ENCODE data around the gene AIFM2. TPM values are rescaled to one million over a fixed set of nuclear protein-coding genes. Genes with fewer than 3 reads are reported as not detected.

The AIFM2 gene
- total RNA-seq, 5 donors from 2014 or later (not counting 1 experiment from before 2014, with no cell fraction given), result 3.2 to 5.8 (median 5.1) TPM

DNA sequence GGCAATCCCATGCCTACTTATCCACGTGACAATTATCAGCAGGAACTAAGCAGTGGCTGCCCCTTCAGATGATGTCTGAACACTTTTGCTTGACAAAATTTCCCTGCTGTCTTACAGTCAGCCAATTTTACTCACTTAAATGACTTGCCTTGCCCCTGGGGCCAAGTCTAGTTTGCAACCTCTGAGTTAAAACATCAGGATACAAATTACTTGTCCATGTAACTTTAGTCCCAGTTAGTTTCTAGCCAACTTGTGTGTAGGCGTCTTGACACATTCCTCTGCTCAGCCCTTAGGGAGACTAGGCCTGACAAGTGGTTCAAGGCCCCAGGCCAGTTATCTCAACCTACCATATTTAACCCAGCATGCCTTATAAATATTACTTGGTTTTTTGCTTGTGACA, 25.5 kb upstream of the AIFM2 start:
- POLR2A ChIA-PET, result interaction anchor here in 1 of 2 donors (0.5 to 0.6 kb wide), 2 partner anchors 58 to 1113 kb away, joined by 3 to 7 read pairs; no protein-coding TSS in a partner anchor
- no peak overlapping the region for H3K4me3 Mint-ChIP-seq
- Histone ChIP-seq H3K4me3 (ENCODE audit: control insufficient read depth in 1 of 2, extremely low read depth in 1 of 2, low read length in 1 of 2) (no peak overlapping the region), H3K4me1 (ENCODE audit: control insufficient read depth in 1 of 2, extremely low read depth in 1 of 2, insufficient read depth in 2 of 2, low read length in 2 of 2) (peaks cover 10 to 15% of the 10 kb centered on the region in 2 experiments), H3K9me3 (no peaks in the 10 kb centered on the region), H3K36me3 (ENCODE audit: control insufficient read depth in 2 of 2, extremely low read depth in 1 of 2, insufficient read depth in 1 of 2, low read length in 1 of 2) (peaks cover 2 to 76% of the 10 kb centered on the region in 2 donors), H3K27ac (ENCODE audit: low read length) (no peak overlapping the region), H3K27me3 (replicated peaks in 1 of 2; ENCODE audit: control insufficient read depth in 2 of 2, extremely low read depth in 1 of 2, insufficient read depth in 2 of 2, low read length in 1 of 2) (no peaks in the 10 kb centered on the region)
- 94% methylated on average over 2 of the region's 2 CpGs for WGBS (ENCODE audit: insufficient coverage)
- CTCF ChIA-PET, result interaction anchor here in 1 of 2 donors (4.7 kb wide), 1 partner anchor 12 kb away, joined by 30 read pairs; the partner anchor contains the start of gene TYSND1
- DNase-seq, result no peak
- no peak for ATAC-seq (replicated peaks in 1 of 4)
- peaks cover 58% of the 10 kb centered on the region for H3K36me3 Mint-ChIP-seq
- no peaks in the 10 kb centered on the region for H3K27me3 Mint-ChIP-seq
- H3K27ac Mint-ChIP-seq, result no peak overlapping the region
- H3K9me3 Mint-ChIP-seq, result no peaks in the 10 kb centered on the region
- peaks cover 42 to 56% (median 44%) of the 10 kb centered on the region in 3 donors for H3K4me1 Mint-ChIP-seq

DNA sequence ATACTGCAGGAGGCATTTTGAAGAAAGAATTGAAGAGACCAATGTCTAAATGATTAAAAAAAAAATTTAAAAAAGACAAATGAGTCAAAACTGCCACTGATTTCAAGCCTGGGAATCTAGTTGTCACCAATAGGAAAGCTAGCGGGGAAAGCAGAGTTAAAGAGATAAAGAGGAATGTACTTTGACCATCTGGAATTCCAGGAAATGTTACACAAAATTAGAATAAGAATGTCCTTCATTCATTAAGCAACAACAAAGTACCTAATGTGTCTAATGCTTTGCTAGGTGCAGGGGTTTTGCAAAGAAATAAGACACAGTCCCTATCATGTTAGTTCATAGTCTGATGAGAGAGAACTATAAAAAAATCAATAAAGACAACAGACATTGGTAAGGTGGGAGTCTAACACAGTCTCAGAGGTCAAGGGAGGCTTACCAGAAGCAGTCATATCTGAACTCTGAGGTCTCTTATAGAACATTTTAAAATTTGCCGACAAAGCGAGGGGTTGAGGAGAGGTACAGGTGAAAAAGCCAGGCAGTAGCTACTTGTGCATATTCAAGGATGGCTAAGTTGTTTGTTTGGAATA, 22.7 kb upstream of the AIFM2 start:
- H3K9me3 Mint-ChIP-seq, result no peaks in the 10 kb centered on the region
- peaks cover 63% of the 10 kb centered on the region for H3K36me3 Mint-ChIP-seq
- ChIA-PET CTCF (interaction anchor here in 1 of 2 donors (0.6 to 4.7 kb wide), 3 partner anchors 10 to 42 kb away, joined by 3 to 30 read pairs (median 3); partner anchors contain the start of gene TYSND1), POLR2A (interaction anchor here in 1 of 2 donors (0.6 kb wide), 1 partner anchor 9 kb away, joined by 3 read pairs; the partner anchor contains the start of gene TYSND1)
- peak overlapping the region; percentile 27 to 59 for H3K27ac Mint-ChIP-seq
- peaks cover 19 to 30% (median 22%) of the 10 kb centered on the region in 3 donors for H3K4me1 Mint-ChIP-seq
- no peaks in the 10 kb centered on the region for H3K4me1 ChIP-seq (ENCODE audit: control insufficient read depth in 1 of 2, extremely low read depth in 1 of 2, insufficient read depth in 2 of 2, low read length in 2 of 2)
- no peak for ATAC-seq (replicated peaks in 1 of 4)
- no peak overlapping the region for H3K27ac ChIP-seq (ENCODE audit: low read length)
- no peak overlapping the region for H3K4me3 Mint-ChIP-seq
- H3K9me3 ChIP-seq, result no peaks in the 10 kb centered on the region
- no peaks in the 10 kb centered on the region for H3K27me3 ChIP-seq (replicated peaks in 1 of 2; ENCODE audit: control insufficient read depth in 2 of 2, extremely low read depth in 1 of 2, insufficient read depth in 2 of 2, low read length in 1 of 2)
- no peaks in the 10 kb centered on the region for H3K27me3 Mint-ChIP-seq
- peaks cover 2 to 90% of the 10 kb centered on the region in 2 donors for H3K36me3 ChIP-seq (ENCODE audit: control insufficient read depth in 2 of 2, extremely low read depth in 1 of 2, insufficient read depth in 1 of 2, low read length in 1 of 2)
- H3K4me3 ChIP-seq (ENCODE audit: control insufficient read depth in 1 of 2, extremely low read depth in 1 of 2, low read length in 1 of 2), result no peak overlapping the region
- no peak for DNase-seq
- no CpG with 5 or more reads among the region's 3 CpGs for WGBS (ENCODE audit: insufficient coverage)

DNA sequence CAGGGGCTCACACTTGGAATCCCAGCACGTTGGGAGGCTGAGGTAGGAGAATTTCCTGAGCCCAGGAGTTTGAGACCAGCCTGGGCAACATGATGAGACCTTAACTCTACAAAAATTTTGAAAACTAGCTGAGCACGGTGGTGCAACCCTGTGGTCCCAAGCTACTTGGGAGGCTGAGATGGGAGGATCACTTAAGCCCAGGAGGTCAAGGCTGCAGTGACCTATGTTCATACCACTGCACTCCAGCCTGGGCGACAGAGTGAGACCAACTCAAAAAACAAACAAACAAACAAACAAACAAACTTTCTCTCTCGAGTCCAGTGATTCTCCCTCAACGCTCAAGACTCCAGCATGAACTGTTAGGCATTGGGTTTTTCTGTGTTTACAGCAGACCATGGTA, 15.9 kb upstream of the AIFM2 start:
- peaks cover 0 to 48% of the 10 kb centered on the region in 2 donors for H3K36me3 ChIP-seq (ENCODE audit: control insufficient read depth in 2 of 2, extremely low read depth in 1 of 2, insufficient read depth in 1 of 2, low read length in 1 of 2)
- Mint-ChIP-seq H3K4me1 (peaks cover 26 to 32% (median 27%) of the 10 kb centered on the region in 3 donors), H3K27me3 (no peaks in the 10 kb centered on the region), H3K36me3 (peaks cover 34% of the 10 kb centered on the region), H3K4me3 (no peak overlapping the region), H3K9me3 (no peaks in the 10 kb centered on the region), H3K27ac (peak overlapping the region in 1 of 2 donors; percentile 31)
- DNase-seq (no peak), ATAC-seq (replicated peaks in 1 of 4) (no peak)
- H3K27me3 ChIP-seq (replicated peaks in 1 of 2; ENCODE audit: control insufficient read depth in 2 of 2, extremely low read depth in 1 of 2, insufficient read depth in 2 of 2, low read length in 1 of 2), result no peaks in the 10 kb centered on the region
- 90% methylated on average over 2 of the region's 5 CpGs for WGBS (ENCODE audit: insufficient coverage)
- no peaks in the 10 kb centered on the region for H3K9me3 ChIP-seq
- POLR2A ChIA-PET, result no interaction called here
- no peak overlapping the region for H3K4me3 ChIP-seq (ENCODE audit: control insufficient read depth in 1 of 2, extremely low read depth in 1 of 2, low read length in 1 of 2)
- no peak overlapping the region for H3K27ac ChIP-seq (ENCODE audit: low read length)
- CTCF ChIA-PET, result interaction anchor here in 1 of 2 donors (0.5 kb wide), 1 partner anchor 16 kb away, joined by 6 read pairs; no protein-coding TSS in a partner anchor
- H3K4me1 ChIP-seq (ENCODE audit: control insufficient read depth in 1 of 2, extremely low read depth in 1 of 2, insufficient read depth in 2 of 2, low read length in 2 of 2), result peaks cover 7 to 26% of the 10 kb centered on the region in 2 experiments

DNA sequence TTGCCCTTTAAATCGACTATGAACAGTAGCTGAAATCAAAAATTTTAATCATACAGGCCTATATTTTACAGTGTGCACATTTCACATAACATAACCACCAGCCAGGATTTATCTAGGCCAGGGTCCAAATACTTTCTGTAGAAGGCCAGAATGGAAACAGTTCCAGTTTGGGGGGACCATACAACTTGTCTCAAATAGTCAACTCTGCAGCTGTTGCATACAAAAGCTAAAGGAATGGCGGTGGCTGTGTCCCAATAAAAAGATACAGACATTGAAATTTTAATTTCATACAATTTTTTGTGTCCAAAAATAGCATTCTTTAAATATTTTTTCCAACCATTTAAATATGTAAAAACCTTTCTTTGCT, 14.6 kb upstream of the AIFM2 start:
- ChIA-PET CTCF (interaction anchor here (0.9 to 3.5 kb wide), 18 partner anchors 10 to 257 kb away, joined by 3 to 104 read pairs (median 12); partner anchors contain the start of genes EIF4EBP2 (in 1 of the 2) and SAR1A (in 1 of the 2)), POLR2A (interaction anchor here (0.5 to 1.9 kb wide), 4 partner anchors 16 to 256 kb away, joined by 3 to 27 read pairs (median 4); partner anchors contain the start of genes EIF4EBP2 (in 1 of the 2) and SAR1A (in 1 of the 2))
- WGBS (ENCODE audit: insufficient coverage), result 100% methylated on average over 1 of the region's 2 CpGs
- Histone ChIP-seq H3K27ac (ENCODE audit: low read length) (peak overlapping the region; percentile 69), H3K36me3 (ENCODE audit: control insufficient read depth in 2 of 2, extremely low read depth in 1 of 2, insufficient read depth in 1 of 2, low read length in 1 of 2) (peaks cover 0 to 35% of the 10 kb centered on the region in 2 donors), H3K27me3 (replicated peaks in 1 of 2; ENCODE audit: control insufficient read depth in 2 of 2, extremely low read depth in 1 of 2, insufficient read depth in 2 of 2, low read length in 1 of 2) (no peaks in the 10 kb centered on the region), H3K4me1 (ENCODE audit: control insufficient read depth in 1 of 2, extremely low read depth in 1 of 2, insufficient read depth in 2 of 2, low read length in 2 of 2) (peaks cover 7 to 34% of the 10 kb centered on the region in 2 experiments), H3K4me3 (ENCODE audit: control insufficient read depth in 1 of 2, extremely low read depth in 1 of 2, low read length in 1 of 2) (no peak overlapping the region), H3K9me3 (no peaks in the 10 kb centered on the region)
- DNase-seq (no peak), ATAC-seq (replicated peaks in 1 of 4) (no peak)
- Mint-ChIP-seq H3K9me3 (no peaks in the 10 kb centered on the region), H3K36me3 (peaks cover 21% of the 10 kb centered on the region), H3K4me3 (peak overlapping the region; percentile 89 to 92 (median 91)), H3K27me3 (no peaks in the 10 kb centered on the region), H3K27ac (peak overlapping the region; percentile 90 to 92), H3K4me1 (peaks cover 36 to 41% (median 37%) of the 10 kb centered on the region in 3 donors)

DNA sequence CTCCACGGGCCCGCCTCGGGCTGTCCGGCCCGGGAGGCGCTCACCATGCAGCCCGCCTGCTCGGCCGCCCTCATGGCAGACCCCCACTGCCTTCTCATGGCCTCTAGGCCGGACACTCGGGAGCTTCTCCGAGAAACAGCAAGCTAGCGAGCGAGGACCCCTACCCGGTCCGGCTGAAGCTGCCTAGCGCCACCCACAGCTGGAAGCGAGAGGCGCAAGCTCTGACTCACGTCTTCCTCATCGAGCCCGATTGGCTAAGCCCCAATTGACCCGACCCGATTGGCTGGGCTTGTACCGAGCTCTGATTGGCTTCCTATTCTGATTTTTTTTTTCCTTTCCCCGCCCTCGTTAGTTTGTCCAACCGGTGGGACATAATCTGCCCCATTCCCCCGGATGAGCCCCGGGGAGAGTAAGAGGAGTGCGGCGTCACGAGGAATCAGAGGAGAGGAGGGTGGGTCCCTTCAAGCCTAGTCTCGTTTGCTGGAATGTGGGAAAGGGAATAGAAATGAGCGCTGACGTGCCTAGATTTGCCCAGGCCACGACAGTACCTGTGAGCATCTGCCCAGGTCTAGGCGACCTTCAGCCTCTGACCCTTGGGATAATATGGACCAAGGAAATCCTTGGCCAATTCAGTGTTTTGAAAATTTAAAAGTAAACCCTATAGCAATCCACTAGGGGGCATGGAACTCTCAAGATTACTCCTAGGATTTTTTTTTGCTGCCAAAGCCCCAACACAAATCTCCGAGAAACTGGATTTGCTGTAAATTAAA, 14.0 kb upstream of the AIFM2 start, which contains the start of gene TYSND1:
Gene TYSND1 (minus strand): TSS at position 212 of the 770 bp plus-strand sequence. CDS start 114 bp downstream, at position 98.
- peaks cover 17% of the 10 kb centered on the region for H3K36me3 Mint-ChIP-seq
- Histone ChIP-seq H3K27ac (ENCODE audit: low read length) (peak within 1 kb of the TSS; percentile 70), H3K4me1 (ENCODE audit: control insufficient read depth in 1 of 2, extremely low read depth in 1 of 2, insufficient read depth in 2 of 2, low read length in 2 of 2) (peaks cover 7 to 34% of the 10 kb centered on the region in 2 experiments), H3K4me3 (ENCODE audit: control insufficient read depth in 1 of 2, extremely low read depth in 1 of 2, low read length in 1 of 2) (peak within 1 kb of the TSS; percentile 70 to 81), H3K27me3 (replicated peaks in 1 of 2; ENCODE audit: control insufficient read depth in 2 of 2, extremely low read depth in 1 of 2, insufficient read depth in 2 of 2, low read length in 1 of 2) (no peaks in the 10 kb centered on the region), H3K9me3 (no peaks in the 10 kb centered on the region), H3K36me3 (ENCODE audit: control insufficient read depth in 2 of 2, extremely low read depth in 1 of 2, insufficient read depth in 1 of 2, low read length in 1 of 2) (peaks cover 0 to 29% of the 10 kb centered on the region in 2 donors)
- H3K4me1 Mint-ChIP-seq, result peaks cover 39 to 46% (median 42%) of the 10 kb centered on the region in 3 donors
- ChIA-PET POLR2A (interaction anchor here (0.5 to 1.9 kb wide), 14 partner anchors 9 to 1705 kb away, joined by 3 to 27 read pairs (median 3); partner anchors contain the start of genes EIF4EBP2 (in 1 of the 2) and SAR1A (in 1 of the 2)), CTCF (interaction anchor here (0.6 to 3.5 kb wide), 32 partner anchors 10 to 258 kb away, joined by 3 to 104 read pairs (median 6); partner anchors contain the start of genes EIF4EBP2 (in 1 of the 2), PPA1 (in 1 of the 2) and SAR1A (in 1 of the 2))
- no peaks in the 10 kb centered on the region for H3K9me3 Mint-ChIP-seq
- 0% methylated on average over 29 of the region's 39 CpGs for WGBS (ENCODE audit: insufficient coverage)
- DNase-seq, result peak; percentile 80 to 95 (median 90)
- H3K27me3 Mint-ChIP-seq, result no peaks in the 10 kb centered on the region
- peak within 1 kb of the TSS; percentile 93 to 94 for H3K27ac Mint-ChIP-seq
- peak; percentile 80 to 86 (median 86) for ATAC-seq (replicated peaks in 1 of 4)
- H3K4me3 Mint-ChIP-seq, result peak within 1 kb of the TSS; percentile 89 to 92 (median 91)
